ENCODE measurements around the gene SCNN1G.

Gene SCNN1G

GRCh38 chr16:23196539-23196938 lies 14.0 kb downstream of the SCNN1G start:
- DNase-seq (ENCODE audit: low read depth, low spot score) = no peak

GRCh38 chr16:23202166-23202565 lies 19.6 kb downstream of the SCNN1G start:
- DNase-seq (ENCODE audit: low read depth, low spot score) = no peak

GRCh38 chr16:23206986-23207385 lies 24.4 kb downstream of the SCNN1G start:
- no peak for DNase-seq (ENCODE audit: low read depth, low spot score)

DNA sequence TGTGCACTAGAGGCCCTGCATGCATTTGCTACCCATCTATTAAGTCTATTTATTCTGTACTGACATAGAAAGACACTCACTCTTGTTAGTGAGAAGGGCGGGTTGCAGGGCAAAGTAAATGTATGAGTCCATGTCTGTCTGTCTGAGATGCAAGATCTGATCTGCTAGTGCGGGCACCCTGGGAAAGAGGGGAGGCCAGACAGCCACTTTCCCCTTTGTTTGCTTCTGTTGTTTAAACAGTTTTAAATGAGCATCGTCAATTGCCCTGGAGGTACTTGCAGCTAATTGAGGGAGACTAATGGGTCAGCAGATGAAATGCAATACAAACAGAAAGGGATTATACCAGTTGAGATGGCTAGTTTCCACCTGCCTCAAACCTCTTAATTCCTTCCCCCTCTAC lies 24.9 kb downstream of the SCNN1G start:
- no peak for DNase-seq (ENCODE audit: low read depth, low spot score)

- no peak for DNase-seq (ENCODE audit: low read depth, low spot score)
Observed at GRCh38 chr16:23209606-23210005, 27.1 kb downstream of the SCNN1G start.

- DNase-seq (ENCODE audit: low read depth, low spot score) = no peak
Observed at GRCh38 chr16:23213831-23214230, 31.3 kb downstream of the SCNN1G start.

- DNase-seq (ENCODE audit: low read depth, low spot score) = no peak
Observed at GRCh38 chr16:23214796-23215195, 32.3 kb downstream of the SCNN1G start.

- no peak for DNase-seq (ENCODE audit: low read depth, low spot score)
Observed at GRCh38 chr16:23215435-23215834, 32.9 kb downstream of the SCNN1G start.

GRCh38 chr16:23216658-23217246 lies 34.2 kb downstream of the SCNN1G start:
- no peak for DNase-seq (ENCODE audit: low read depth, low spot score)

GRCh38 chr16:23217646-23218045 lies 35.1 kb downstream of the SCNN1G start:
- no peak for DNase-seq (ENCODE audit: low read depth, low spot score)

- no peak for DNase-seq (ENCODE audit: low read depth, low spot score)
Observed at GRCh38 chr16:23222929-23223328, 40.4 kb downstream of the SCNN1G start.

DNA sequence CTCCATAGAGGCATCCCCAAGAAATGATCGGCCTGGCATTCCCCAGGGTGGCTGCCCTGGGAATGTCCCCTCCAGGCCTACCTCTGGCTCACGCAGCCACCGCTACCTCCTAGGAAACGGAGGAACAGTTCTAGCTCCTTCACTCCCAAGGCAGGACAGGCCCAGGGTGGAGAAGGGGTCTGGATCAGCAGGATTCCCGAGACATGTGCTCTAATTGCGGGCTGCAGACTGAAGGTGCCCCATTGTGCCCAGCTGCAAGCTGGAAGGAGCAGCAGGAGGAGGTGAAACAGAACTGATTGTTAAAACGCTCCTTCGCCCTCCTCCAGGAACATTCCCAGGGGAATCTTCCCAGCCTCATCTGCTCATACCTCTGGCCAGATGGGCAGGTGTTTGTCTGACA lies 40.8 kb downstream of the SCNN1G start:
- no peak for DNase-seq (ENCODE audit: low read depth, low spot score)

GRCh38 chr16:23225109-23225508 lies 42.6 kb downstream of the SCNN1G start:
- no peak for DNase-seq (ENCODE audit: low read depth, low spot score)

DNA sequence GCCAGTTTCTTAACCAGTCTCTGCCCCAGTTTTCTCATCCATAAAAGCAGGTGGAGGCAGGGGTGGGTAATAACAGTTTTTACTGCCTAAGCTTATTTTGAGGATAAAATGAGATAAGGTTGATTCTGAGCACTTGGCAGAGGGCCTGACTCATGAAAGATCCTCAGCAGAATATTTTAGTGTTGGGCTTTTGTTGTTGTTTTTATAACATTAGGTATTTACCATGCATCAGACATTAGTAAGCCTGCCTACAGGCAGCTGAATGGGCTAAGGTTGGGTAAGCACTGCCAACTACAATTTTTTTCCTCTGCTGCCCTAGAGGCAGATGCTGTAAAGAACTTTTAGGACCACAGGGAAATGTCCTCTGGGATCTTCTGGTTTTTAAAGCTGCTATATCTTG lies 43.1 kb downstream of the SCNN1G start:
- no peak for DNase-seq (ENCODE audit: low read depth, low spot score)

- DNase-seq (ENCODE audit: low read depth, low spot score) = no peak
Observed at GRCh38 chr16:23227529-23227928, 45.0 kb downstream of the SCNN1G start.

DNA sequence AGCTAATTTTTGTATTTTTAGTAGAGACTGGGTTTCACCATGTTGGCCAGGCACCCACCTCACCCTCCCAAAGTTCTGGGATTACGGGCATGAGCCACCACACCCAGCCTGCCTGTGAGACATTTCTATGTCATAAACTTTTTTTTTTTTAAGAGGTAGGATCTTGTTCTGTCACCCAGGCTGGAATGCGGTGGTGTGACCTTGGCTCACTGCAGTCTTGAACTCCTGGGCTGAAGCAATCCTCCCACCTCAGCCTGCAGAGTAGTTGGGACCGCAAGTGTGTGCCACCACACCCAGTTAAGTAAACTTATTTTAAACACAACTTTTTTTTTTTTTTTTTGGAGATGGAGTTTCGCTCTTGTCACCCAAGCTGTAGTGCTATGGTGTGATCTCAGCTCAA lies 47.2 kb downstream of the SCNN1G start:
- no peak for DNase-seq (ENCODE audit: low read depth, low spot score)

DNA sequence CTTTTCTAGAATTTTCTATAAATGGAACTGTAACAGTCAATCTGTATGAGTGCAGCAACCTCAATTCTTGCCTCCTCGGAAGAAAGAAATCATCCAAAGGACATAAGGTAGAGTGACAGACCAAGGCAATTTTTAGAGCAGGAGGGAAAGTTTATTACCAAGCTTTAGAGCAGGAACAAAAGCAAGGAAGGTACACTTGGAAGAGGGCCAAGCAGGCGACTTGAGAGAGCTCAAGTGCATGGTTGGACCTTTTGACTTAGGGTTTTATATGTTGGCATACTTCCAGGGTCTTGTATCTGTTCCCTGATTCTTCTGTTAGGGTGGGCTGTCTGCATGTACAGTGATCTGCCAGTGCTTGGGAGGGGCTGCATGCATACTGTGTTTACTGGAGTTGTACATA lies 50.3 kb downstream of the SCNN1G start:
- DNase-seq (ENCODE audit: low read depth, low spot score) = no peak

- DNase-seq (ENCODE audit: low read depth, low spot score) = no peak
Observed at GRCh38 chr16:23235176-23235575, 52.6 kb downstream of the SCNN1G start.

DNA sequence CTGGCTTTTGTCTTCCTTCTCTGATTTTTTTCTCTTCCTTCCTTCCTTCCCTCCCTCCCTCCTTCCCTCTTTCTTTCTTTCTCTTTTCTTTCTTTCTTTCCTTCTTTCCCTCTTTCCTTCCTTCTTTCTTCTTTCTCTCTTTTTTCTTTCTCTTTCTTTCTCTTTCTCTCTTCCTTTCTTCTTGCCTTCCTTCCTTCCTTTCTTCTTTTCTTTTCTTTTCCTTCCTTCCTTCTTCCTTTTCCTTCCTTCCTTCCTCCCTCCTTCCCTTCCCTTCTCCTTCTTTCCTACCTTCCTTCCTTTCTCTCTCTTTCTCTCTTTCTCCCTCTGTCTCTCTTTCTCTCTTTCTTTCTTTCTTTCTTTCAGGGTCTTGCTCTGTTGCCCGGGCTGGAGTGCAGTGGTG lies 54.4 kb downstream of the SCNN1G start:
- DNase-seq (ENCODE audit: low read depth, low spot score) = no peak

GRCh38 chr16:23240994-23241393 lies 58.4 kb downstream of the SCNN1G start:
- no peak for DNase-seq (ENCODE audit: low read depth, low spot score)

DNA sequence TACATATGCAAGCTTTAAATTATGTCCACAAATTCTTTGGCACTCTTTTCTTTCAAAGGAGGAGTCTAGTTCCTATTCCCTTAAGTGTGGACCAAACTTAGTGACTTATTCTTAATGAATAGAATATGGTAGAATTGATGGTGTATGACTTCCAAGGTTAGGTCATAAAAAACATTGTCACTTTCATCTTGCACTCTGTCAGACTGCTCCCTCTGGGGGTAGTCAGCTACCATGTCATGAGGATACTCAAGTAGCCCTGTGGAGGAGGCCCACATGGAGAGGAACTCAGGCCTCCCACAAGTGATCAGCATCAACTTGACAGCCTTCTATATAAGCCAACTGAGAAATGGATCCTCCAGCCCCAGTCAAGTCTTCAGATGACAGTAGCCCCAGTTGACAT lies 61.6 kb downstream of the SCNN1G start:
- no peak for DNase-seq (ENCODE audit: low read depth, low spot score)

DNA sequence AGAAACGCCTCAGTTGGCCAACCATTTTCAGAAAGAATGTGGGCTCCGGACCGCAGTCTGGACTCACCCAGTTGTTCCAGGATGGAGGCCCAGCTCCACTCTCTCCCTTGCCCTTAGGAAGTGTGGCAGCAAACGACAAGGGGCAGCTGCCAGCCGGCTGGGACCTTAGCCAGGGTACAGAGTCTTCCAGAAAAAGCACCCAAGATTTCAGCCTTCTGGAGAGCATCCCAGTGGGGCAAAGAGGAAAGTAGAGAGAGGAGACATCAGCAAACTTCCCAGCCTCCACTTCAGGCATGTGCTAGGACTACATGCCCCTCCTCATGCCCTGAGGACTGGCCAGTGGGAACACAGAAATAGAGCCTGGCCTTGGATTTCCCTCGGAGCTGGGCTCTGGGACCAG lies 62.7 kb downstream of the SCNN1G start:
- DNase-seq (ENCODE audit: low read depth, low spot score) = no peak

- DNase-seq (ENCODE audit: low read depth, low spot score) = no peak
Observed at GRCh38 chr16:23248261-23249194, 66.0 kb downstream of the SCNN1G start.
